ENCODE measurements around the gene POM121L2.

POM121L2 gene

DNA sequence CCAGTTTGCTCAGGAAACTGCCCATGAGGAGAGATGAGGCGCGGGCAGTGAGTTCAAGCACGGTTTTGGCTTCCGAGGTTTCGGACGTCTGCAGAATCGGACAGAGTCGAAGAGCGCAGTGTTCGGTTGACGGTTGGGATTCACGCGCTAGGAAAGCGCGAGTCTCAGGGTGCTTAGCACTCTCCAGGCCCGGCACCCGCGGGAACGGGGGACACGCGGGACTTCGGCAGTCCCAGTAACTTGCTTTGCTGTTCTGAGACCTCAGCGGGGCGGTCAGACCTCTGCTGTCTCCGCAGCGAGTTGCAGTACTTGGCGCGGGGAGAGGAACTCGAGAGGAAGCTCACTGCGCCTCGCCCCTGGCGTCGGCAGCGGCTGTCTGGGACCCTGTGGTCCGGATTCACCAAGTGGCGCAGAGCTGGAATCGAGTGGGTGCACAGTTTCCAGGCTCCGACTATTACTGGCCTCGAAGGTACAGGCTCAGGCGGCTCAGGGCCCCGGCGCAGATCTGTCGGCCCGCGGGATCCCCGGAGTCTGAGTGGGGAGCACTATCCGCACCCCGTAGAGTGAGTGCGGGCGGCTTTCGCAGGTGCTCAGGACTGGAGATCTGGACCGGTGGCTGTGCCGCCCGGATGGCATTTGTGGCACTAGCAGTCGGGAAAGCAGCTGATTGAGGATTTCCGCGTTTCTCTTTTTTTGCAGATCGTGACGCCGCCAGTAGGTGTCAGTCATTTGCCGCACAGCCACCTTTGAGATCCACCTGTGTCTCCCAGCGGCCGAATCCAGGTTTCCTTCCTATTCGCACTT lies at the start of gene POM121L2:
TSS of gene POM121L2 (minus strand) at position 128 of the 804 bp plus-strand sequence. CDS start at position 25, 103 bp downstream.
- DNase-seq, result no peak

DNA sequence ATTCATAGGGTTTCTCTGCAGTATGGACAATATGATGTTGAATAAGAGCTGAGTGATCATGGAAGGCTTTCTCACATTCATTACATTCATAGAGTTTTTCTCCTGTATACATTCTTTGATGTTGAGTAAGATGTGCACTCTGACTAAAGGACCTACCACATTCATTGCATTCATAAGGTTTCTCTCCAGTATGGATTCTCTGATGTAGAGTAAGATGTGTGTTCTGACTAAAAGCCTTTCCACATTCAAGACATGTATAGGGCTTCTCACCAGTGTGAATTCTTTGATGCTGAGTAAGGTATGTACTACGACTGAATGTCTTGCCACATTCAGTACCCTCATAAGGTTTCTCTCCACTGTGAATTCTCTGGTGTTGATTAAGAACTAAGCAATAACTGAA lies 47.2 kb upstream of the POM121L2 start:
- DNase-seq, result no peak

- no peak for DNase-seq
Measured at GRCh38 chr6:27358786-27359185, 46.7 kb upstream of the POM121L2 start.

DNA sequence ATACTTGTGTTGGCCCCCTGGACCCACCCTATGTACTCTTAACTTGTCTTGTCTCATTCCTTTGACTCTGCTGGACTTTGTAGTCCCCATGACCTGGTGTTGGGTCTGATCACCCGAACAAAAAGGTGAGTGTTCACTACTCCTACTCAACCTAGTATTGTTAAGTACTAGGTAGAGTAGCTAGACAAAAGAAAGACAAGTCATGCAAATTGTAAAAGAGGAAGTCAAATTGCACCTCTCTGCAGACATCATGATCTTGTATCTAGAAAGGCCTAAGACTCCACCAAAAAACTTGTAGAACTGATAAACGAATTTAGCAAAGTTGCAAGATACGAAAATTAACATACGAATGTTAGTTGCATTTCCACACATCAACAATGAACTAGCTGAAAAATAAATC lies 40.8 kb upstream of the POM121L2 start:
- no peak for DNase-seq

GRCh38 chr6:27334141-27334540 lies 22.1 kb upstream of the POM121L2 start:
- DNase-seq, result no peak

DNA sequence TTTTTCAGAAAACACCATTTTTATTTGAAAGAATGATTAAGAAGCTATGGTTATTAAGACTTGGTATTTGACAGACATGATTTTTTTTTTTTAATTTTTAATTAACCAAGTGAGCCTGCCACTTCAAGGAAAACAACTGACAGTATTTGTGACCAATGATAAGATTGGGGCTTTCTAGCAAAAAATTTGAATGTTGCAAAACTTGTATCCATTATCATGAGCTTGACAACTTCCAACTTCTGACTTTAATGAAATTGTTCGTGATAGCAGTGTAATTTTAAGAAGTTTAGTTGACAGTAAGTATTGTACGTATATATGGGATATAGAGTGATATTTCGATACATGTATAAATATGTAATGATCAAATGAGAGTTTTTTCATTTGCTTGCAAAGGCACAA lies 21.6 kb upstream of the POM121L2 start:
- DNase-seq, result no peak

- DNase-seq, result no peak
Measured at GRCh38 chr6:27332692-27333641, 20.9 kb upstream of the POM121L2 start.

- no peak for DNase-seq
Measured at GRCh38 chr6:27327023-27327738, 15.1 kb upstream of the POM121L2 start.

- no peak for DNase-seq
Measured at GRCh38 chr6:27321901-27322300, 9.8 kb upstream of the POM121L2 start.

DNA sequence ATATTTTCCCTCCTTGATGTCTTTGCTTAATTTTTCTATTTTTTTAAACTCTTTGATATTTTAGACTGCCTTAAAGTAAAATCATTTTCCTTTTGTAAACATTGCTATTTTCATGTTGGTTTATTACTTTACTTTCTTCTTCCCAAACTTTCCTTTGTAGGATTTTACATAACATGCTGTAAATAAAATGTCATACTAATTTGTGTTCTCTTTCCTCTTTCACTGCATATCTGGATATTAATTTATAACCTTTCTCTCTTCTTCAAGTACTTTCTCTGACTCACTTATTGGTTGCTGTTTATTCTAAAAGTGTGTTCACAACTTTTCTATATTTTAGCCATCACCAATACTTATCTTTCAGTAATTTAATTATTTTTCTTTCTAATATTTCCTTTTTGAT lies 9.3 kb upstream of the POM121L2 start:
- DNase-seq, result no peak

DNA sequence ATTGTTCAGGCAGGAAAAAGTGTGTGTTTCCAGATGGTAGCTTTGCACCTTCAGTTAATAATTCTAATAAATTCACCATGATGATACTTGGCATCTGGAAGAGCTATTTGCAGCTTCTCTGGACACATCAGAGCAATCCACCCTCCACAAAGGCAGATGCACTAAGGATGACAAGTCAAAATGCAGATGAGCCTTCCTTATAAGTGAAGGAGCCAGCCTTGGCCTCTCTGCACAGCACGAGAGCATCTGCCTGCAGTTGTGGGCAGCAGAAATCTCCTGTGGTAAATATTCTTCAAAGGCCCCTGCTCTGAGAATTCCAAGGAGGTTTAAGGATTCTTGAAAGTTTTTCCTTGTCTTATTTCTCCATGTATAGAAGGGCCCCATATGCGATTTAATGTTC lies 6.9 kb upstream of the POM121L2 start:
- no peak for DNase-seq

DNA sequence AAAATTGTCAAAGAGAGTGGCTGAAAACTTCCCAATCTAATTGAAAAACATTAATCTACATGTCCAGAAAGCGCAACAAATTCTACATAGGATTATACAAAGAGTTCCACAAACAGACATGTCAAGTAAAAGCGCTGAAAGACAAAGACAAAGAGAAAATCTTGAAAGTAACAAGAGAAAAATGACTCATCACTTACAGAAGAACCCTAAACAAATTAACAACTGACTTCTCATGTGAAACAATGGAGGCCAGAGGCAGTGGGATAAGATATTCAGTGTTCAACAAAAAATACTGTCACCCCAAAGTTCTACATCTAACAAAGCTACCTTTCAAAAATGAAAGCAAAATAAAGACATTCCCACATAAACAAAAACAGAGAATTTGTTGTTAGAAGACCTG lies 2.0 kb upstream of the POM121L2 start:
- no peak for DNase-seq

- no peak for DNase-seq
Measured at GRCh38 chr6:27312950-27313271, 838 bp upstream of the POM121L2 start.

GRCh38 chr6:27311806-27312145 lies 297 bp downstream of the POM121L2 start:
- no peak for DNase-seq

- DNase-seq, result no peak
Measured at GRCh38 chr6:27303613-27304272, 8.3 kb downstream of the POM121L2 start.

GRCh38 chr6:27297857-27298730 lies 14.0 kb downstream of the POM121L2 start:
- no peak for DNase-seq

GRCh38 chr6:27297484-27297856 lies 14.6 kb downstream of the POM121L2 start:
- no peak for DNase-seq

DNA sequence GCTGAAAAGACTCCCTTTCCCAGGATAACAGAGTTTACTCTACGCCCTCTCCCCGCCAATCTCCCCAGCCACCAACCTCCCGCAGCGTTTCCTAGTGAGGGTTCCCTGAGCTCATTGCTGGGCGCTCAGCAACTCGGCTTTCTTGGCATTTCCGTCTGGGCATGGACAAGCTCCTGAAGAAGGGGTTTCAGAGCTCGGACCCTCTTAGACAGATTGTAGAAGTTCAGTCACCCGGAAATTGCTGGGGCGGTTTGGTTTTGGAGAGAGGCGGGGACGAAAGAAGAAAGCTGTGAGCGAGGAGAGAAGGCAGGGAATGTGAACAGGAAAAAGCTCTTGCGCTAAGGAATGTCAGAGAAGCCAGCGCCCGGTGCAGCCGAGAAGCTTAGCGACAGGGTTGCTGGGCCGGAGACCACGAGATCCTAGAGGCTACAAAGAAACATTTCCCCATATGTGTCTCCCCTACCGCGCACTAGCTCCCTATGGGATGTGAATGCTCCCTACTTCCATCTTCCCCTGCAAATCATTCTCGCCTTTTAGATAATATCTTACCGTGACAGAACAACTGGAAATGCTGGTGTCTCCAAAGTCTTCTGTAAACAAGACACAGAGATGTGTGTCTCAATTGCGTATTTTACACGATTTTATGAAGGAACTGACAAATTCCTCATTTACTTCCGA lies 15.8 kb downstream of the POM121L2 start:
- no peak for DNase-seq

GRCh38 chr6:27295301-27296079 lies 16.6 kb downstream of the POM121L2 start:
- no peak for DNase-seq

DNA sequence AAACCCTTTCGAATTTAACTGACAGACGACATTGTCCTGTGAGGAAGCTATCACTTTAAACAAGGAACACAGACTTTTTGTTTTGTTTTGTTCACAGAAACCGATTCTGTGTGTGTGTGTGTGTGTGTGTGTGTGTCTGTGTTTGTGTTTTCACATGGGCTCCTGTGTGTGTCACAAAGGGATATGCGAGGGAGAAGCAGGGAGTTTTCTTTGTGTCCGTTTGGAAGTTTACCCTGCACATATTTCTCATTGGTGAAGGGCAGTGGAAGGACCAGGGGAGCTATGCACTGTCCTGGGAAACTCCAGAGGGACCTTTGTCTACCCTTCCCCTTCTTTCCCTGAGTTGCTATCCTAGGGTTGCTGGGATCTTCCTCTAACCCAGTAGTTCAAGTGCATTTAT lies 17.7 kb downstream of the POM121L2 start:
- DNase-seq, result no peak

Data from bone marrow (tissue), 2 donors.